Astrocyte of the hippocampus (primary cell): ENCODE measurements around the gene VAV1.
"Not testable (repeated sequence)": the region's sequence is repeated elsewhere in the genome, so short reads cannot be mapped to it uniquely, and the experiment has no call there.

ENCODE experiments used
- DNase-seq: peaks from one replicate; pipeline ENCODE4 v3.0.0; 2011; ENCODE audit warnings: low read depth, low spot score

Gene VAV1

GRCh38 chr19:6813659-6814058 lies 41.2 kb downstream of the VAV1 start:
- DNase-seq: no peak

- no peak for DNase-seq
Observed at GRCh38 chr19:6817179-6817578, 44.7 kb downstream of the VAV1 start.

GRCh38 chr19:6818246-6818645 lies 45.7 kb downstream of the VAV1 start:
- DNase-seq: no peak

GRCh38 chr19:6819323-6819722 lies 46.8 kb downstream of the VAV1 start:
- DNase-seq: no peak

- DNase-seq: no peak
Observed at GRCh38 chr19:6820237-6820636, 47.7 kb downstream of the VAV1 start.

GRCh38 chr19:6821639-6822310 lies 49.3 kb downstream of the VAV1 start:
- no peak for DNase-seq

GRCh38 chr19:6822311-6822670 lies 49.8 kb downstream of the VAV1 start:
- no peak for DNase-seq

- DNase-seq: no peak
Observed at GRCh38 chr19:6825076-6825774, 52.7 kb downstream of the VAV1 start.

- no peak for DNase-seq
Observed at GRCh38 chr19:6826281-6826920, 53.9 kb downstream of the VAV1 start.

GRCh38 chr19:6828306-6828697 lies 55.8 kb downstream of the VAV1 start:
- DNase-seq: no peak

- DNase-seq: no peak
Observed at GRCh38 chr19:6828698-6829633, 56.5 kb downstream of the VAV1 start.

- not testable (repeated sequence) for DNase-seq
Observed at GRCh38 chr19:6829829-6830228, 57.3 kb downstream of the VAV1 start.

GRCh38 chr19:6831084-6831483 lies 58.6 kb downstream of the VAV1 start:
- not testable (repeated sequence) for DNase-seq

GRCh38 chr19:6832412-6832811 lies 59.9 kb downstream of the VAV1 start:
- DNase-seq: no peak

GRCh38 chr19:6833166-6833790 lies 60.8 kb downstream of the VAV1 start:
- DNase-seq: no peak

GRCh38 chr19:6834433-6834832 lies 61.9 kb downstream of the VAV1 start:
- DNase-seq: no peak

GRCh38 chr19:6835501-6835900 lies 63.0 kb downstream of the VAV1 start:
- DNase-seq: no peak

- DNase-seq: no peak
Observed at GRCh38 chr19:6837525-6837924, 65.0 kb downstream of the VAV1 start.

- no peak for DNase-seq
Observed at GRCh38 chr19:6838062-6838655, 65.7 kb downstream of the VAV1 start.

GRCh38 chr19:6842871-6843607 lies 70.5 kb downstream of the VAV1 start:
- no peak for DNase-seq
